ENCODE results near the gene PARVA. TPM values are rescaled to one million over a fixed set of nuclear protein-coding genes. Genes with fewer than 3 reads are reported as not detected.

The PARVA gene
- total RNA-seq, 1 donor from 2014 or later, result 170 TPM

GRCh38 chr11:12538889-12539421, 161.6 kb downstream of the PARVA start:
- H3K27ac Mint-ChIP-seq (ENCODE audit: unreplicated experiment), result peak overlapping the region; percentile 90
- TF ChIP-seq CTCF (IDR thresholded peaks at IDR 0.05), result no peak
- H3K4me1 Mint-ChIP-seq (ENCODE audit: low read depth), result peaks cover 57% of the 10 kb centered on the region
- peaks cover 2% of the 10 kb centered on the region for H3K36me3 Mint-ChIP-seq (ENCODE audit: low read depth)
- no peak for DNase-seq (ENCODE audit: low spot score)
- H3K4me3 Mint-ChIP-seq (ENCODE audit: unreplicated experiment), result no peak overlapping the region
- H3K27me3 Mint-ChIP-seq (ENCODE audit: low read depth), result no peaks in the 10 kb centered on the region
- no peaks in the 10 kb centered on the region for H3K9me3 Mint-ChIP-seq (ENCODE audit: low read depth)

GRCh38 chr11:12539572-12539971, 162.2 kb downstream of the PARVA start:
- TF ChIP-seq CTCF (IDR thresholded peaks at IDR 0.05), result no peak
- no peaks in the 10 kb centered on the region for H3K36me3 Mint-ChIP-seq (ENCODE audit: low read depth)
- peak overlapping the region; percentile 90 for H3K27ac Mint-ChIP-seq (ENCODE audit: unreplicated experiment)
- no peaks in the 10 kb centered on the region for H3K27me3 Mint-ChIP-seq (ENCODE audit: low read depth)
- no peak overlapping the region for H3K4me3 Mint-ChIP-seq (ENCODE audit: unreplicated experiment)
- H3K4me1 Mint-ChIP-seq (ENCODE audit: low read depth), result peaks cover 63% of the 10 kb centered on the region
- H3K9me3 Mint-ChIP-seq (ENCODE audit: low read depth), result no peaks in the 10 kb centered on the region
- DNase-seq (ENCODE audit: low spot score), result no peak

GRCh38 chr11:12540075-12540680, 162.8 kb downstream of the PARVA start:
- no peak for DNase-seq (ENCODE audit: low spot score)
- Mint-ChIP-seq H3K27me3 (ENCODE audit: low read depth) (no peaks in the 10 kb centered on the region), H3K4me1 (ENCODE audit: low read depth) (peaks cover 68% of the 10 kb centered on the region), H3K36me3 (ENCODE audit: low read depth) (no peaks in the 10 kb centered on the region), H3K9me3 (ENCODE audit: low read depth) (no peaks in the 10 kb centered on the region), H3K27ac (ENCODE audit: unreplicated experiment) (peak overlapping the region; percentile 90), H3K4me3 (ENCODE audit: unreplicated experiment) (no peak overlapping the region)
- no peak for TF ChIP-seq CTCF (IDR thresholded peaks at IDR 0.05)

- Mint-ChIP-seq H3K4me1 (ENCODE audit: low read depth) (peaks cover 68% of the 10 kb centered on the region), H3K27ac (ENCODE audit: unreplicated experiment) (peak overlapping the region; percentile 90), H3K9me3 (ENCODE audit: low read depth) (no peaks in the 10 kb centered on the region), H3K36me3 (ENCODE audit: low read depth) (no peaks in the 10 kb centered on the region), H3K27me3 (ENCODE audit: low read depth) (no peaks in the 10 kb centered on the region), H3K4me3 (ENCODE audit: unreplicated experiment) (no peak overlapping the region)
- DNase-seq (ENCODE audit: low spot score), result no peak
- TF ChIP-seq CTCF (IDR thresholded peaks at IDR 0.05), result peak; percentile 62
Measured at GRCh38 chr11:12540913-12541582, 163.7 kb downstream of the PARVA start.

- peaks cover 68% of the 10 kb centered on the region for H3K4me1 Mint-ChIP-seq (ENCODE audit: low read depth)
- H3K9me3 Mint-ChIP-seq (ENCODE audit: low read depth), result no peaks in the 10 kb centered on the region
- no peak for TF ChIP-seq CTCF (IDR thresholded peaks at IDR 0.05)
- DNase-seq (ENCODE audit: low spot score), result no peak
- H3K27ac Mint-ChIP-seq (ENCODE audit: unreplicated experiment), result peak overlapping the region; percentile 90
- H3K36me3 Mint-ChIP-seq (ENCODE audit: low read depth), result no peaks in the 10 kb centered on the region
- H3K27me3 Mint-ChIP-seq (ENCODE audit: low read depth), result no peaks in the 10 kb centered on the region
- H3K4me3 Mint-ChIP-seq (ENCODE audit: unreplicated experiment), result no peak overlapping the region
Measured at GRCh38 chr11:12541583-12542151, 164.3 kb downstream of the PARVA start.

Measured in chondrocyte (in vitro differentiated cells).